ENCODE measurements around the gene ANKRD60.

GRCh38 chr20:58167759-58168158 is 60.7 kb downstream of the ANKRD60 start:
- TF ChIP-seq POLR2AphosphoS5 (IDR thresholded peaks at IDR 0.05; ENCODE audit: low read depth, low read length), result no peak
- no peak for TF ChIP-seq POLR2A (IDR thresholded peaks at IDR 0.05; ENCODE audit: low read depth, low read length)
- TF ChIP-seq SPI1 (IDR thresholded peaks at IDR 0.05; ENCODE audit: low read depth, low read length), result no peak
- no peak for TF ChIP-seq TAF1 (IDR thresholded peaks at IDR 0.05; ENCODE audit: low read depth, low read length)
- TF ChIP-seq PAX5 (IDR thresholded peaks at IDR 0.05; ENCODE audit: insufficient read depth, low read length, severe bottlenecking), result no peak
- TF ChIP-seq POU2F2 (IDR thresholded peaks at IDR 0.05; ENCODE audit: low read depth, low read length), result no peak
